ENCODE results near the gene ZNF407. TPM values are rescaled to one million over a fixed set of nuclear protein-coding genes. Genes with fewer than 3 reads are reported as not detected.

Gene ZNF407
- total RNA-seq, 1 experiment from 2014 or later: 7.6 TPM

DNA sequence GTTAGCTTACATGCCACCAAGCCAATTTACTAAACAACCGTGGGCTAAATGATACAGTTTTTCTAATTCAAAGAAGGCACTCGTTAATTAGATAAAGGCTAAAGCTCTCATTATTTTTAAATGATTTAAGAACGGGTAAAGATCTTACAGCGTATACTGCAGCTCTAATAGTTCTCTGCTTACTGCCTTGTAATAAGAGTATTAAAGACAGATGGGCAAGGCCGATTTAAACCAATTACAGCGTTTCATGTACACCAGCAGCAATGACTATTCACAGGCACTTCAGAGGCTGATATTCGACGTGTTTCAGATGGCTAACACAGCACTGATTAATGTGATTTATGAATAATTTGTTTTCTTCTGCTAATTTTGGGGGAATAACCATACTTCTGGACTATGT, 259.3 kb downstream of the ZNF407 start:
- CTCF ChIA-PET: no interaction called here
- intact Hi-C loops (cut with micrococcal nuclease): no loop called here

GRCh38 chr18:74857901-74858300, 260.2 kb downstream of the ZNF407 start:
- Histone ChIP-seq H3K27me3 (ENCODE audit: insufficient read depth, low read length) (no peaks in the 10 kb centered on the region), H3K9me3 (ENCODE audit: control insufficient read depth in 1 of 2, insufficient read depth in 1 of 2, low read depth in 1 of 2, low read length in 2 of 2) (no peaks in the 10 kb centered on the region), H3K4me3 (replicated peaks in 1 of 2; ENCODE audit: low read depth in 1 of 2, low read length in 2 of 2) (no peak overlapping the region), H3K36me3 (ENCODE audit: control insufficient read depth in 1 of 2, insufficient read depth in 2 of 2, low read length in 2 of 2) (no peaks in the 10 kb centered on the region), H3K9ac (ENCODE audit: low read length) (no peak overlapping the region), H3K4me1 (ENCODE audit: control insufficient read depth in 1 of 2, insufficient read depth in 2 of 2, low read length in 2 of 2) (no peaks in the 10 kb centered on the region), H3K79me2 (ENCODE audit: insufficient read depth, low read length) (no peaks in the 10 kb centered on the region), H3K4me2 (ENCODE audit: low read length) (no peak overlapping the region), H3K9me2 (ENCODE audit: insufficient read depth) (no peaks in the 10 kb centered on the region), H3K27ac (ENCODE audit: low read depth, low read length) (no peak overlapping the region), H2AFZ (ENCODE audit: low read depth, low read length, poor library complexity, severe bottlenecking) (no peak overlapping the region), H4K20me1 (ENCODE audit: insufficient read depth) (no peaks in the 10 kb centered on the region)
- POLR2A ChIA-PET: no interaction called here
- no TSS peak for BruUV-seq (replicated peaks)
- no peak for ATAC-seq
- CTCF ChIA-PET: no interaction called here
- no peak for DNase-seq (ENCODE audit: low read depth, low spot score)
- RAD21 ChIA-PET (ENCODE audit: low non-redundant PET in 1 of 2, low total read pairs in 2 of 2, uncharacterized antibody in 2 of 2, unreplicated experiment in 2 of 2): no interaction called here
- intact Hi-C loops (cut with micrococcal nuclease): no loop called here
- TF ChIP-seq EGR1 (IDR thresholded peaks at IDR 0.05; ENCODE audit: low read depth) (no peak), EZH2phosphoT487 (IDR thresholded peaks at IDR 0.05; ENCODE audit: borderline replicate concordance) (no peak), JUND (IDR thresholded peaks at IDR 0.05) (no peak), SRF (IDR thresholded peaks at IDR 0.05; ENCODE audit: low read depth) (no peak), FOSL1 (IDR thresholded peaks at IDR 0.05; ENCODE audit: low read depth) (no peak)
- TF ChIP-seq, protein P1, sequence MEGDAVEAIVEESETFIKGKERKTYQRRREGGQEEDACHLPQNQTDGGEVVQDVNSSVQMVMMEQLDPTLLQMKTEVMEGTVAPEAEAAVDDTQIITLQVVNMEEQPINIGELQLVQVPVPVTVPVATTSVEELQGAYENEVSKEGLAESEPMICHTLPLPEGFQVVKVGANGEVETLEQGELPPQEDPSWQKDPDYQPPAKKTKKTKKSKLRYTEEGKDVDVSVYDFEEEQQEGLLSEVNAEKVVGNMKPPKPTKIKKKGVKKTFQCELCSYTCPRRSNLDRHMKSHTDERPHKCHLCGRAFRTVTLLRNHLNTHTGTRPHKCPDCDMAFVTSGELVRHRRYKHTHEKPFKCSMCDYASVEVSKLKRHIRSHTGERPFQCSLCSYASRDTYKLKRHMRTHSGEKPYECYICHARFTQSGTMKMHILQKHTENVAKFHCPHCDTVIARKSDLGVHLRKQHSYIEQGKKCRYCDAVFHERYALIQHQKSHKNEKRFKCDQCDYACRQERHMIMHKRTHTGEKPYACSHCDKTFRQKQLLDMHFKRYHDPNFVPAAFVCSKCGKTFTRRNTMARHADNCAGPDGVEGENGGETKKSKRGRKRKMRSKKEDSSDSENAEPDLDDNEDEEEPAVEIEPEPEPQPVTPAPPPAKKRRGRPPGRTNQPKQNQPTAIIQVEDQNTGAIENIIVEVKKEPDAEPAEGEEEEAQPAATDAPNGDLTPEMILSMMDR (IDR thresholded peaks at IDR 0.05 in 2 of 3, conservative IDR thresholded peaks at IDR 0.05 in 1 of 3; ENCODE audit: borderline replicate concordance in 1 of 3, insufficient read depth in 1 of 3, low read depth in 2 of 3, low read length in 2 of 3): no peak

More for the DNA sequence above, 259.3 kb downstream of the ZNF407 start:
- ChIA-PET RAD21 (ENCODE audit: low non-redundant PET in 1 of 2, low total read pairs in 2 of 2, uncharacterized antibody in 2 of 2, unreplicated experiment in 2 of 2) (no interaction called here), POLR2A (no interaction called here)
- DNase-seq (ENCODE audit: low read depth, low spot score): no peak
- H3K27me3 ChIP-seq (ENCODE audit: insufficient read depth, low read length): no peaks in the 10 kb centered on the region
- H3K9me3 ChIP-seq (ENCODE audit: control insufficient read depth in 1 of 2, insufficient read depth in 1 of 2, low read depth in 1 of 2, low read length in 2 of 2): no peaks in the 10 kb centered on the region
- no TSS peak for BruUV-seq (replicated peaks)
- H3K4me3 ChIP-seq (replicated peaks in 1 of 2; ENCODE audit: low read depth in 1 of 2, low read length in 2 of 2): no peak overlapping the region
- no peaks in the 10 kb centered on the region for H3K36me3 ChIP-seq (ENCODE audit: control insufficient read depth in 1 of 2, insufficient read depth in 2 of 2, low read length in 2 of 2)
- no peak overlapping the region for H3K9ac ChIP-seq (ENCODE audit: low read length)
- H3K27ac ChIP-seq (ENCODE audit: low read depth, low read length): no peak overlapping the region
- no peak overlapping the region for H3K4me2 ChIP-seq (ENCODE audit: low read length)
- H3K79me2 ChIP-seq (ENCODE audit: insufficient read depth, low read length): no peaks in the 10 kb centered on the region
- no peak overlapping the region for H2AFZ ChIP-seq (ENCODE audit: low read depth, low read length, poor library complexity, severe bottlenecking)
- no peak for TF ChIP-seq POLR2A (IDR thresholded peaks at IDR 0.05; ENCODE audit: borderline replicate concordance, extremely low read depth, insufficient read depth, insufficient read length)
- no peaks in the 10 kb centered on the region for H3K4me1 ChIP-seq (ENCODE audit: control insufficient read depth in 1 of 2, insufficient read depth in 2 of 2, low read length in 2 of 2)
- no peak for ATAC-seq
- no peaks in the 10 kb centered on the region for H4K20me1 ChIP-seq (ENCODE audit: insufficient read depth)
- no peaks in the 10 kb centered on the region for H3K9me2 ChIP-seq (ENCODE audit: insufficient read depth)
